ENCODE measurements around the gene APBB2. TPM values are rescaled to one million over a fixed set of nuclear protein-coding genes. Genes with fewer than 3 reads are reported as not detected.

Gene APBB2
- total and polyA plus RNA-seq, 4 donors: 4.8 to 31.5 (median 11.2) TPM

- 91% methylated on average over 3 of the region's 3 CpGs for WGBS
These were observed 14.6 kb downstream of the APBB2 start for GRCh38 chr4:41199788-41200187.

GRCh38 chr4:41197996-41198395 is 16.3 kb downstream of the APBB2 start:
- Histone ChIP-seq H3K27ac (ENCODE audit: low read depth in 1 of 2, low read length in 2 of 2) (no peak overlapping the region), H3K4me3 (ENCODE audit: low read depth in 1 of 3, low read length in 3 of 3) (no peak overlapping the region), H3K4me1 (ENCODE audit: control insufficient read depth in 4 of 4, insufficient read depth in 4 of 4, low read length in 3 of 4) (no peaks in the 10 kb centered on the region), H3K27me3 (ENCODE audit: control insufficient read depth in 4 of 4, insufficient read depth in 4 of 4, low read length in 3 of 4) (no peaks in the 10 kb centered on the region), H3K36me3 (ENCODE audit: control insufficient read depth in 4 of 4, insufficient read depth in 3 of 4, low read depth in 1 of 4, low read length in 3 of 4) (no peaks in the 10 kb centered on the region), H3K9me3 (ENCODE audit: control insufficient read depth in 4 of 4, low read length in 3 of 4) (no peaks in the 10 kb centered on the region), H3K9ac (ENCODE audit: low read depth in 1 of 2, low read length in 2 of 2) (no peak overlapping the region)
- no peak for TF ChIP-seq ZBTB33 (IDR thresholded peaks at IDR 0.05)
- TF ChIP-seq HNF4A (conservative IDR thresholded peaks at IDR 0.05): no peak
- no peak for TF ChIP-seq FOXA1 (IDR thresholded peaks at IDR 0.05)
- no peak for TF ChIP-seq TAF1 (conservative IDR thresholded peaks at IDR 0.05)
- 94% methylated on average over 2 of the region's 2 CpGs for WGBS
- DNase-seq (ENCODE audit: low spot score): no peak

More at GRCh38 chr4:41199788-41200187, 14.6 kb downstream of the APBB2 start:
- H3K4me3 ChIP-seq (ENCODE audit: low read depth in 1 of 3, low read length in 3 of 3): no peak overlapping the region
- H3K27me3 ChIP-seq (ENCODE audit: control insufficient read depth in 4 of 4, insufficient read depth in 4 of 4, low read length in 3 of 4): no peaks in the 10 kb centered on the region
- H3K4me1 ChIP-seq (ENCODE audit: control insufficient read depth in 4 of 4, insufficient read depth in 4 of 4, low read length in 3 of 4): peaks cover 0 to 5% (median under 1%) of the 10 kb centered on the region in 4 donors
- H3K9ac ChIP-seq (ENCODE audit: low read depth in 1 of 2, low read length in 2 of 2): no peak overlapping the region
- no peaks in the 10 kb centered on the region for H3K9me3 ChIP-seq (ENCODE audit: control insufficient read depth in 4 of 4, low read length in 3 of 4)
- no peaks in the 10 kb centered on the region for H3K36me3 ChIP-seq (ENCODE audit: control insufficient read depth in 4 of 4, insufficient read depth in 3 of 4, low read depth in 1 of 4, low read length in 3 of 4)
- H3K27ac ChIP-seq (ENCODE audit: low read depth in 1 of 2, low read length in 2 of 2): no peak overlapping the region
- TF ChIP-seq HNF4G (IDR thresholded peaks at IDR 0.05) (no peak), RAD21 (IDR thresholded peaks at IDR 0.05) (no peak), CTCF (IDR thresholded peaks at IDR 0.05; ENCODE audit: low read depth, low read length, missing input control) (no peak), NR2F2 (IDR thresholded peaks at IDR 0.05) (no peak), JUND (IDR thresholded peaks at IDR 0.05) (no peak), REST (IDR thresholded peaks at IDR 0.05) (no peak), FOXA1 (IDR thresholded peaks at IDR 0.05) (no peak), HNF4A (conservative IDR thresholded peaks at IDR 0.05) (no peak), MAX (IDR thresholded peaks at IDR 0.05) (no peak), YY1 (IDR thresholded peaks at IDR 0.05) (no peak), ATF3 (IDR thresholded peaks at IDR 0.05) (no peak)
- no peak for DNase-seq (ENCODE audit: low spot score)

Measured in liver (tissue), 9 donors.